ENCODE measurements around the gene CEP128. TPM values are rescaled to one million over a fixed set of nuclear protein-coding genes. Genes with fewer than 3 reads are reported as not detected.

CEP128 gene
- total and polyA plus RNA-seq, 2 experiments from 2014 or later, result 7.3 to 14.3 TPM

DNA sequence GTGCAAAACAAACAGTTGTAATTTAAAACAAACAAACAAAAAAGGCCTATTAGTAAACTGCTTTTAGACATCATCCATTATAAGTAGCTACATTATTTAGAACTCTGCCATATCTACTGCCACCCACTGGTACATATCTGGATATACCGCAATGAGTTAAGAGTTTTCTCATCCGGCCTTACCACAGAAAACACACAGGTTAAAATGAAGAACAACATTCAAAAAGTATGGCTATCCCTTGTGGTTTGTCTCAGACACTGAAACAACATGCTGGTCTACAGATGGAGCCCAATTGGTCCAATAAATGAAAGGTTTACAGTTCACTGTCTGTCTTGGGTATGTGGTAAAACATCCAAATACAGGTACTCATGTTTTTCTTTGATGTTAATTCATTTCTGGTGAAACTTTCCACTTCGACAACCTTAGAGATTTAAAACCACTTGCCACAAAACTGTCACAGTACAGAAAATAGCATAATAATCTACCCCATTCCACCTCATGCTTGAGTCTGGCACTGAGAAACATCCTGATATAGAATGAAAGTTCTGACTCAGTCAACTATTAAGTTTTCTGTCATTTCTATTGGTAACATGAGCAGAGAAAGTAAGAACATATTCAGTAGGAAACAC lies 354.3 kb downstream of the CEP128 start:
- no peak overlapping the region for H3K4me3 ChIP-seq
- peak; percentile 28 to 71 for DNase-seq (ENCODE audit: low read depth in 1 of 2, low spot score in 1 of 2)
- TF ChIP-seq, protein P1, sequence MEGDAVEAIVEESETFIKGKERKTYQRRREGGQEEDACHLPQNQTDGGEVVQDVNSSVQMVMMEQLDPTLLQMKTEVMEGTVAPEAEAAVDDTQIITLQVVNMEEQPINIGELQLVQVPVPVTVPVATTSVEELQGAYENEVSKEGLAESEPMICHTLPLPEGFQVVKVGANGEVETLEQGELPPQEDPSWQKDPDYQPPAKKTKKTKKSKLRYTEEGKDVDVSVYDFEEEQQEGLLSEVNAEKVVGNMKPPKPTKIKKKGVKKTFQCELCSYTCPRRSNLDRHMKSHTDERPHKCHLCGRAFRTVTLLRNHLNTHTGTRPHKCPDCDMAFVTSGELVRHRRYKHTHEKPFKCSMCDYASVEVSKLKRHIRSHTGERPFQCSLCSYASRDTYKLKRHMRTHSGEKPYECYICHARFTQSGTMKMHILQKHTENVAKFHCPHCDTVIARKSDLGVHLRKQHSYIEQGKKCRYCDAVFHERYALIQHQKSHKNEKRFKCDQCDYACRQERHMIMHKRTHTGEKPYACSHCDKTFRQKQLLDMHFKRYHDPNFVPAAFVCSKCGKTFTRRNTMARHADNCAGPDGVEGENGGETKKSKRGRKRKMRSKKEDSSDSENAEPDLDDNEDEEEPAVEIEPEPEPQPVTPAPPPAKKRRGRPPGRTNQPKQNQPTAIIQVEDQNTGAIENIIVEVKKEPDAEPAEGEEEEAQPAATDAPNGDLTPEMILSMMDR (IDR thresholded peaks at IDR 0.05; ENCODE audit: low read depth, low read length), result peak; percentile 65
- no peaks in the 10 kb centered on the region for H3K27me3 ChIP-seq
- peaks cover 20% of the 10 kb centered on the region for H3K4me1 ChIP-seq (ENCODE audit: low read depth)
- no peak overlapping the region for H3K27ac ChIP-seq
- no peaks in the 10 kb centered on the region for H3K36me3 ChIP-seq
- H3K9me3 ChIP-seq (ENCODE audit: low read depth), result no peaks in the 10 kb centered on the region

GRCh38 chr14:80586131-80586530 lies 355.4 kb downstream of the CEP128 start:
- peaks cover 25% of the 10 kb centered on the region for H3K4me1 ChIP-seq (ENCODE audit: low read depth)
- H3K9me3 ChIP-seq (ENCODE audit: low read depth), result no peaks in the 10 kb centered on the region
- no peaks in the 10 kb centered on the region for H3K36me3 ChIP-seq
- no peak overlapping the region for H3K27ac ChIP-seq
- H3K4me3 ChIP-seq, result no peak overlapping the region
- H3K27me3 ChIP-seq, result no peaks in the 10 kb centered on the region
- TF ChIP-seq, protein P1 (IDR thresholded peaks at IDR 0.05; ENCODE audit: low read depth, low read length), result no peak
- DNase-seq (ENCODE audit: low read depth in 1 of 2, low spot score in 1 of 2), result peak in 1 of 2 donors; percentile 5

DNA sequence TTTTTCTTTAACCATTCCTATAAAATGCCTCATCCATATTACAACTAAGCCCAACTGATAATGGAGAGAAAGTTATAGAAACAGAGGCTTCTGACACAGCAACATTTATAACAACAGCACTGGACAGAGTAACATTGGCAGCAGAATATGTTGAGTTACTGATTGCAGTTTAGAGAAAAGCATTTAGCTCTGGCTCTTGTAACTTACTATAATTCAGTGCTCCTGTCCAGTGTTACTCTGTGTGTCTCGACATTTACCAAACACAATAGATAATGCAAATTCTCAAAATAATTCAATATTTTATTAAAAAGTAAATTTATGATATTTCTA lies 356.1 kb downstream of the CEP128 start:
- no peak overlapping the region for H3K27ac ChIP-seq
- TF ChIP-seq, protein P1 (IDR thresholded peaks at IDR 0.05; ENCODE audit: low read depth, low read length), result no peak
- no peak overlapping the region for H3K4me3 ChIP-seq

DNA sequence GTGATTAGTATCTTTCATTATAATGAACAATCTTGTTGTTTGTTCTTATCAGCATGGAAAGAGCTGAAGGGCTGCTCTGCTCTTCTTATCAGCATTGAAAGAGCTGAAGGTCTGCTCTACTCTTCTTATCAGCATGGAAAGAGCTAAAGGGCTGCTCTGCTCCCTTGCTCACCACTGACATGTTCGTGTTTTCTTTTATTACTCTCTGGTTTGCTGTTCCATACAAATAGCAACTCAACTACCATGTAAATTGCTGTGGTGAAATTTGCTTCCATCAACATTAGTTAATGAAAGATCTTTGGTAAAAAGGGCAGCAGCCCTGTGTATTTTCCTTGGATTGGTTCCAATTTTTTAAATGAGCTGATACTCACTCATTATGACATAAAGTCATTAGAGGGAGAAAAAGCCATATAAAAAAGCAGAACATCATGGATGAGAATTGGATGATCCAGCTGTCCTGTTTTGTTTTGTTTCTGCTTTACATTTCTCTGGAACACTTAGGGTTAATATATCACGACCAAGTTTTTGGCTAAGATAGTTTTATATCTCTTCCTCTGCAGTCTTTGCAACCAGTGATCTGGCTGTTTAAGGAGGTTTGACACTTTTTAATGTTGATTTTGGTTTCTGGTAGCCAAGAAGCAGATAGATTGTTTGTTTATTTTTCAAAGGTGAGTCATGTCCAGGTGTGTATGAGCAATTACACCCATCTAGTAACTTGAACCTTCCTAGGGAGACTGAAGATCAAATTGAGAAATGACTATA lies 356.6 kb downstream of the CEP128 start:
- TF ChIP-seq, protein P1 (IDR thresholded peaks at IDR 0.05; ENCODE audit: low read depth, low read length), result no peak
- Histone ChIP-seq H3K4me1 (ENCODE audit: low read depth) (peaks cover 25% of the 10 kb centered on the region), H3K36me3 (no peaks in the 10 kb centered on the region), H3K27ac (peak overlapping the region; percentile 19), H3K27me3 (no peaks in the 10 kb centered on the region), H3K9me3 (ENCODE audit: low read depth) (no peaks in the 10 kb centered on the region), H3K4me3 (no peak overlapping the region)
- peak in 1 of 2 donors; percentile 14 for DNase-seq (ENCODE audit: low read depth in 1 of 2, low spot score in 1 of 2)

More for the DNA sequence above, 356.1 kb downstream of the CEP128 start:
- Histone ChIP-seq H3K27me3 (no peaks in the 10 kb centered on the region), H3K9me3 (ENCODE audit: low read depth) (no peaks in the 10 kb centered on the region), H3K36me3 (no peaks in the 10 kb centered on the region), H3K4me1 (ENCODE audit: low read depth) (peaks cover 25% of the 10 kb centered on the region)
- DNase-seq (ENCODE audit: low read depth in 1 of 2, low spot score in 1 of 2), result peak in 1 of 2 donors; percentile 9

DNA sequence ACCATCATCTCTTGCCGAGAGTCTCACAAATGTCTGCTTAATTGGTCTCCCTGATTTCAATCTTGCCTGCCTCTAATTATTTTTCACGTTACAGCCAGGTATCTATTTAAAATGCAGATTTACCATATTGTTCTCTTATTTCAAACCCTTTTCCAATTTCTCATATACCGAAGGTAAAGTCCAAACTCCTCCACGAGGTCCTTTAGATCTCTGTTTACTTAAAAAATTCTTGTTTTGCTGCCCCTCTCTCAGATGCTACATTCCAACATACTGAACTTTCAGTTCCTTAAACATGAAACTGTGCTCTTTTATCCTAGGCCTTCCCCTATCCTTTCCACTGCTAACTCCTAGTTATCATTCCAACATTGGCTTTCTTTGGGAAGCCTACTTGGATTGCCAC lies 363.9 kb downstream of the CEP128 start:
- DNase-seq (ENCODE audit: low read depth in 1 of 2, low spot score in 1 of 2), result no peak
- H3K36me3 ChIP-seq, result no peaks in the 10 kb centered on the region
- H3K9me3 ChIP-seq (ENCODE audit: low read depth), result no peaks in the 10 kb centered on the region
- no peak overlapping the region for H3K4me3 ChIP-seq
- TF ChIP-seq, protein P1 (IDR thresholded peaks at IDR 0.05; ENCODE audit: low read depth, low read length), result no peak
- no peaks in the 10 kb centered on the region for H3K27me3 ChIP-seq
- H3K4me1 ChIP-seq (ENCODE audit: low read depth), result peaks cover 14% of the 10 kb centered on the region
- no peak overlapping the region for H3K27ac ChIP-seq
